HG03175 (cell line): ENCODE measurements around the gene MAL.

ENCODE experiments used
- ATAC-seq: cut with Tn5 transposase; IDR thresholded peaks from one replicate; pipeline ENCODE4 v1.9.1; 2021; ENCODE audit warnings: mild to moderate bottlenecking, moderate library complexity; ENCODE audit not compliant: unreplicated experiment

The MAL gene

GRCh38 chr2:95025406-95026319 lies at the start of gene MAL:
TSS of gene MAL (plus strand) at chr2:95025708. CDS start at chr2:95025793, 85 bp downstream.
- no peak for ATAC-seq

GRCh38 chr2:94977826-94978225 lies 47.7 kb upstream of the MAL start:
- no peak for ATAC-seq

- ATAC-seq, result no peak
Measured at GRCh38 chr2:94978917-94979316, 46.6 kb upstream of the MAL start.

GRCh38 chr2:94979406-94980375 lies 45.8 kb upstream of the MAL start:
- ATAC-seq, result no peak

- ATAC-seq, result no peak
Measured at GRCh38 chr2:94980406-94980805, 45.1 kb upstream of the MAL start.

GRCh38 chr2:94982156-94982555 lies 43.4 kb upstream of the MAL start:
- no peak for ATAC-seq

GRCh38 chr2:94982675-94983074 lies 42.8 kb upstream of the MAL start:
- no peak for ATAC-seq

- ATAC-seq, result no peak
Measured at GRCh38 chr2:94984964-94985575, 40.4 kb upstream of the MAL start.

GRCh38 chr2:94985636-94986035 lies 39.9 kb upstream of the MAL start:
- ATAC-seq, result no peak

GRCh38 chr2:94986392-94986963 lies 39.0 kb upstream of the MAL start:
- ATAC-seq, result peak; percentile 69

GRCh38 chr2:94987074-94988020 lies 38.2 kb upstream of the MAL start:
- no peak for ATAC-seq

GRCh38 chr2:94990956-94991355 lies 34.6 kb upstream of the MAL start:
- ATAC-seq, result no peak

GRCh38 chr2:94992360-94992759 lies 33.1 kb upstream of the MAL start:
- ATAC-seq, result no peak

- no peak for ATAC-seq
Measured at GRCh38 chr2:94993176-94994062, 32.1 kb upstream of the MAL start.

GRCh38 chr2:94994063-94994913 lies 31.2 kb upstream of the MAL start:
- no peak for ATAC-seq

- ATAC-seq, result no peak
Measured at GRCh38 chr2:94994914-94995552, 30.5 kb upstream of the MAL start.
